Thyroid gland (tissue), 4 donors: ENCODE results near the gene LMO7. TPM values are rescaled to one million over a fixed set of nuclear protein-coding genes. Genes with fewer than 3 reads are reported as not detected.

Source experiments
- DNase-seq, 2 donors: peaks; one replicate each; pipeline ENCODE4 v3.0.0-alpha.2; 2019
- H3K27ac ChIP-seq, 3 donors: fragments of 200-600 bp; sonication (generic); 1 replicate in 2 of 3; 2 replicates in 1 of 3; pipeline ENCODE4 v1.5.1; 2016 to 2019; ENCODE audit warnings: mild to moderate bottlenecking in 1 of 3, moderate library complexity in 1 of 3
- H3K27me3 ChIP-seq: fragments of 200-600 bp; sonication (generic); one replicate; pipeline ENCODE4 v1.5.1; 2019
- H3K36me3 ChIP-seq, 2 donors: fragments of 200-600 bp; sonication (generic); one replicate each; pipeline ENCODE4 v1.5.1; 2016 to 2019
- H3K4me1 ChIP-seq, 2 donors: fragments of 200-600 bp; sonication (generic); one replicate each; pipeline ENCODE4 v1.5.1; 2017 to 2019
- H3K4me3 ChIP-seq, 3 donors: fragments of 200-600 bp; sonication (generic); replicated peaks in 1 of 3; 1 replicate in 2 of 3; 2 replicates in 1 of 3; pipeline ENCODE4 v1.5.1; 2016; ENCODE audit warnings: mild to moderate bottlenecking in 1 of 3
- H3K9me3 ChIP-seq: fragments of 200-600 bp; sonication (generic); one replicate; pipeline ENCODE4 v1.5.1; 2017
- CTCF ChIP-seq, 6 experiments: fragments of 200-600 bp in 3 of 6; fragments of 450-650 bp in 3 of 6; sonication (generic) in 3 of 6; IDR thresholded peaks; one replicate each; pipeline ENCODE4 v1.5.1; 2016 to 2019; ENCODE audit warnings: antibody characterized with exemption in 6 of 6, mild to moderate bottlenecking in 2 of 6, inconsistent platforms in 1 of 6, moderate library complexity in 1 of 6
- POLR2A ChIP-seq, 2 donors: fragments of 450-650 bp; IDR thresholded peaks; one replicate each; pipeline ENCODE4 v1.6.1; 2017; ENCODE audit warnings: antibody characterized with exemption in 2 of 2, mild to moderate bottlenecking in 2 of 2, moderate library complexity in 1 of 2
- WGBS, 2 donors: methylation state at CpG; one replicate each; pipeline ENCODE4 v1.1.5; 2017; 5-methylcytosine and 5-hydroxymethylcytosine counted together
- intact Hi-C: fragments of 100-400 bp; cut with DNase I; formaldehyde crosslinking; loops from one replicate; pipeline ENCODE4 v1.15.1; 2023
- total RNA-seq, 4 donors: library from RNA; depleted of rRNA; stranded (reverse); fragments of >200 nt; gene quantifications; one replicate each; pipeline ENCODE4 v1.2.3, GENCODE V29; 2016

The LMO7 gene
- total RNA-seq, 4 donors from 2014 or later: 129 to 218 (median 185) TPM

DNA sequence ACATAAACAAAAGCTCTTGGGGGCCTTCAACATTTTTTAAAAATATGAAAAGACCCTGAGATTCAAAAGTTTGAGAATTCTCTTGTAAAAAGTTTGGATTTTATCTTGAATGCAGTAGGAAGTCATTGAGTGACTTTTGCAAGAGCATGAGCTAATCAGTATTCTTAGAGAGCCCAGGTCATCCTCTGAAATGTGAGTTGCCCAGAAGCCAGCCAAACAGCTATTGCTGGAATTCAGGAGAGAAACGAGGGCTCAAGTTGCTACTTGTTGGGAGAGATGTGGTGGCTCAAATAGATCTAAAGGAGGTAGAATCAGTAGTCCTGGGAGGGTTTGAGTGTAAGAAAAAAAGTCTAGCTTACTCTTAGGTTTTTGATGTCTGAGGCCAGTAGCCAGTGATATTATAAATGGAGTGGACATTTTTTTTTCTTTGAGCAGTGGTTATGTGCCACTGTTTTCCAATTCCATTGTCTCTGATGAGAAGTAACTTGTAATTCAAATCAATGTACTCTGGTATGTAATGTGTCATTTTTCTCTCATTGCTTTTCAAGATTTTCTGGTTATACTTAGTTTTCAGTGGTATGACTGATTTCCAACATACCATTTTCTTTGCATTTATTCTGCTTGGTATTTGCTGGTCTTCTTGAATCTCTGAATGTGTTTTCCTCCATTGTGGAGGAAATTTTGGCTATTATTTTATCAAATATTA lies 30.7 kb downstream of the LMO7 start:
- intact Hi-C loops: no loop called here
- H3K4me1 ChIP-seq: no peaks in the 10 kb centered on the region
- no peaks in the 10 kb centered on the region for H3K36me3 ChIP-seq
- peak; percentile 31 to 45 for DNase-seq
- no peak overlapping the region for H3K4me3 ChIP-seq
- no peaks in the 10 kb centered on the region for H3K9me3 ChIP-seq
- no peaks in the 10 kb centered on the region for H3K27me3 ChIP-seq
- TF ChIP-seq POLR2A (IDR thresholded peaks at IDR 0.05): no peak
- no peak for TF ChIP-seq CTCF (IDR thresholded peaks at IDR 0.05)
- H3K27ac ChIP-seq: no peak overlapping the region
- WGBS, 2 donors: 20 to 26% methylated on average over 1 of the region's 1 CpG

- Histone ChIP-seq H3K27ac (no peak overlapping the region), H3K9me3 (no peaks in the 10 kb centered on the region), H3K4me1 (no peaks in the 10 kb centered on the region), H3K27me3 (no peaks in the 10 kb centered on the region), H3K36me3 (no peaks in the 10 kb centered on the region), H3K4me3 (no peak overlapping the region)
- no peak for DNase-seq
- no peak for TF ChIP-seq CTCF (IDR thresholded peaks at IDR 0.05)
- TF ChIP-seq POLR2A (IDR thresholded peaks at IDR 0.05): no peak
- intact Hi-C loops: no loop called here
These were observed 33.6 kb downstream of the LMO7 start for GRCh38 chr13:75669706-75670105.

DNA sequence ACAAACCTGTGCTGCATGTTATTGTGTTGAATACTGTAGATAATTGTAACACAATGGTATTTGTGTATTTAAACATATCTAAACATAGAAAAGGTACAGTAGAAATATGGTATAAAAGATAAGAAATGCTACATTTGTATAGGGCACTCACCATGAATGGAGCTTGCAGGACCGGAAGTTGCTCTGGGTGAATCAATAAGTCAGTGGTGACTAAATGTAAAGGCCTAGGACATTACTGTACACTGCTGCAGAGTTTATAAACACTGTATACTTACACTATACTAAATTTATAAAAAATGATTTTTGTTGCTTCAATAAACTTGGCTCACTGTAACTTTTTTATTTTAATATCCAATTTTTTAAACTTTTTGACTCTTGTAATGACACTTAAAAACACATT lies 34.4 kb downstream of the LMO7 start:
- Histone ChIP-seq H3K4me1 (peaks cover 0 to 4% of the 10 kb centered on the region in 2 donors), H3K27me3 (no peaks in the 10 kb centered on the region), H3K9me3 (no peaks in the 10 kb centered on the region), H3K27ac (no peak overlapping the region), H3K36me3 (no peaks in the 10 kb centered on the region), H3K4me3 (no peak overlapping the region)
- no peak for TF ChIP-seq CTCF (IDR thresholded peaks at IDR 0.05)
- no peak for TF ChIP-seq POLR2A (IDR thresholded peaks at IDR 0.05)
- 96 to 100% methylated on average over 1 of the region's 1 CpG for WGBS, 2 donors
- intact Hi-C loops: no loop called here
- no peak for DNase-seq

GRCh38 chr13:75675421-75675820 lies 39.3 kb downstream of the LMO7 start:
- Histone ChIP-seq H3K27ac (peak overlapping the region in 2 of 3 donors; percentile 12 to 14), H3K4me3 (no peak overlapping the region)
- no peak for DNase-seq

More at GRCh38 chr13:75675421-75675820, 39.3 kb downstream of the LMO7 start:
- Histone ChIP-seq H3K9me3 (no peaks in the 10 kb centered on the region), H3K36me3 (no peaks in the 10 kb centered on the region), H3K4me1 (peaks cover 7 to 10% of the 10 kb centered on the region in 2 donors), H3K27me3 (no peaks in the 10 kb centered on the region)
- intact Hi-C loops: no loop called here
- no peak for TF ChIP-seq POLR2A (IDR thresholded peaks at IDR 0.05)
- no peak for TF ChIP-seq CTCF (IDR thresholded peaks at IDR 0.05)
